Peyer's patch (tissue), 4 donors: ENCODE measurements around the gene ABCF2.

Experiments used
- POLR2A ChIP-seq, 2 donors: fragments of 450-650 bp; IDR thresholded peaks; one replicate each; pipeline ENCODE4 v1.5.1; 2017; ENCODE audit warnings: antibody characterized with exemption in 2 of 2, mild to moderate bottlenecking in 2 of 2, moderate library complexity in 2 of 2
- TF ChIP-seq, protein P1 (sequence below), 6 experiments: fragments of 450-650 bp in 4 of 6; fragments of 200-600 bp in 2 of 6; sonication (generic) in 1 of 6; IDR thresholded peaks; one replicate each; pipeline ENCODE4 v1.5.1; 2017 to 2019; ENCODE audit warnings: antibody characterized with exemption in 6 of 6, mild to moderate bottlenecking in 3 of 6, moderate library complexity in 1 of 6

- TF ChIP-seq, protein P1, sequence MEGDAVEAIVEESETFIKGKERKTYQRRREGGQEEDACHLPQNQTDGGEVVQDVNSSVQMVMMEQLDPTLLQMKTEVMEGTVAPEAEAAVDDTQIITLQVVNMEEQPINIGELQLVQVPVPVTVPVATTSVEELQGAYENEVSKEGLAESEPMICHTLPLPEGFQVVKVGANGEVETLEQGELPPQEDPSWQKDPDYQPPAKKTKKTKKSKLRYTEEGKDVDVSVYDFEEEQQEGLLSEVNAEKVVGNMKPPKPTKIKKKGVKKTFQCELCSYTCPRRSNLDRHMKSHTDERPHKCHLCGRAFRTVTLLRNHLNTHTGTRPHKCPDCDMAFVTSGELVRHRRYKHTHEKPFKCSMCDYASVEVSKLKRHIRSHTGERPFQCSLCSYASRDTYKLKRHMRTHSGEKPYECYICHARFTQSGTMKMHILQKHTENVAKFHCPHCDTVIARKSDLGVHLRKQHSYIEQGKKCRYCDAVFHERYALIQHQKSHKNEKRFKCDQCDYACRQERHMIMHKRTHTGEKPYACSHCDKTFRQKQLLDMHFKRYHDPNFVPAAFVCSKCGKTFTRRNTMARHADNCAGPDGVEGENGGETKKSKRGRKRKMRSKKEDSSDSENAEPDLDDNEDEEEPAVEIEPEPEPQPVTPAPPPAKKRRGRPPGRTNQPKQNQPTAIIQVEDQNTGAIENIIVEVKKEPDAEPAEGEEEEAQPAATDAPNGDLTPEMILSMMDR (IDR thresholded peaks at IDR 0.05): no peak
- no peak for TF ChIP-seq POLR2A (IDR thresholded peaks at IDR 0.05)
Observed at GRCh38 chr7:151254316-151254715, 27.3 kb upstream of the ABCF2 start.
